CD4-positive, CD25-positive, alpha-beta regulatory T cell (primary cell): Measurements from ENCODE around the gene ZSWIM9. TPM values are rescaled to one million over a fixed set of nuclear protein-coding genes. Genes with fewer than 3 reads are reported as not detected.

ENCODE experiments used
- ATAC-seq, 2 donors: fragments of 150-1000 bp; cut with Tn5 transposase; one replicate each; pipeline ENCODE4 v1.10.0; 2021; ENCODE audit warnings: low read depth in 2 of 2, moderate number of reproducible peaks in 2 of 2, moderate library complexity in 1 of 2
- DNase-seq, 3 donors: peaks; one replicate each; pipeline versions ENCODE4 v3.0.0 to v3.0.0-alpha.2; 2012 to 2022; ENCODE audit warnings: mixed read lengths in 1 of 3
- H3K27ac ChIP-seq: one replicate; pipeline ENCODE4 v1.7.0; 2013; ENCODE audit warnings: mild to moderate bottlenecking, low read length; ENCODE audit not compliant: insufficient read depth, poor library complexity, severe bottlenecking
- H3K27me3 ChIP-seq: one replicate; pipeline ENCODE4 v1.7.0; 2013; ENCODE audit warnings: low read length; ENCODE audit not compliant: control insufficient read depth, insufficient read depth
- H3K36me3 ChIP-seq: one replicate; pipeline ENCODE4 v1.7.0; 2013; ENCODE audit warnings: mild to moderate bottlenecking, low read length, moderate library complexity; ENCODE audit not compliant: control insufficient read depth, insufficient read depth
- H3K4me1 ChIP-seq: 2 replicates; pipeline ENCODE4 v1.7.0; 2013; ENCODE audit warnings: mild to moderate bottlenecking, low read length; ENCODE audit not compliant: insufficient read depth, control insufficient read depth, poor library complexity, severe bottlenecking
- H3K4me3 ChIP-seq: one replicate; pipeline ENCODE4 v1.7.0; 2013; ENCODE audit warnings: low read depth, mild to moderate bottlenecking, low read length, moderate library complexity
- H3K9me3 ChIP-seq, 2 experiments: 1 replicate in 1 of 2; 2 replicates in 1 of 2; pipeline ENCODE4 v1.7.0; 2013; ENCODE audit warnings: low read length in 2 of 2, mild to moderate bottlenecking in 1 of 2, moderate library complexity in 1 of 2; ENCODE audit not compliant: control insufficient read depth in 2 of 2
- H3K27ac Mint-ChIP-seq, 3 donors: one replicate each; pipeline ENCODE4 v1.8.0; 2020 to 2022; ENCODE audit warnings: mild to moderate bottlenecking in 3 of 3, mixed read lengths in 3 of 3, moderate library complexity in 2 of 3
- H3K27me3 Mint-ChIP-seq: one replicate; pipeline ENCODE4 v1.8.0; 2022; ENCODE audit warnings: mild to moderate bottlenecking, mixed read lengths
- H3K36me3 Mint-ChIP-seq: one replicate; pipeline ENCODE4 v1.8.0; 2020; ENCODE audit warnings: mixed read lengths
- H3K4me1 Mint-ChIP-seq, 4 donors: one replicate each; pipeline ENCODE4 v1.8.0; 2020 to 2022; ENCODE audit warnings: mixed read lengths in 4 of 4, mild to moderate bottlenecking in 1 of 4
- H3K4me3 Mint-ChIP-seq, 4 donors: one replicate each; pipeline ENCODE4 v1.8.0; 2020 to 2022; ENCODE audit warnings: mild to moderate bottlenecking in 4 of 4, mixed read lengths in 4 of 4, moderate library complexity in 3 of 4
- H3K9me3 Mint-ChIP-seq, 7 donors: one replicate each; pipeline ENCODE4 v1.8.0; 2020 to 2022; ENCODE audit warnings: mixed read lengths in 7 of 7, mild to moderate bottlenecking in 3 of 7, moderate library complexity in 2 of 7
- polyA plus RNA-seq, 4 donors: library from polyadenylated mRNA; unstranded; fragments of 300-500 nt; fragmentation: Illumina TruSeq; gene quantifications; one replicate each; pipeline ENCODE4 v1.2.3, GENCODE V29; 2021
- total RNA-seq: library from RNA; stranded (reverse); gene quantifications from one replicate; pipeline ENCODE4 v1.2.3, GENCODE V29; 2022

Gene ZSWIM9
- total and polyA plus RNA-seq, 5 donors from 2014 or later, result 0.29 to 5.0 (median 0.89) TPM

- ATAC-seq (no peak), DNase-seq (no peak)
- Mint-ChIP-seq H3K27ac (no peak overlapping the region), H3K4me1 (peaks cover 0 to 14% (median 5%) of the 10 kb centered on the region in 4 donors), H3K9me3 (no peaks in the 10 kb centered on the region), H3K36me3 (peaks cover 3% of the 10 kb centered on the region), H3K4me3 (no peak overlapping the region), H3K27me3 (no peaks in the 10 kb centered on the region)
- H3K4me1 ChIP-seq, result no peaks in the 10 kb centered on the region
- no peaks in the 10 kb centered on the region for H3K27me3 ChIP-seq
- H3K9me3 ChIP-seq, result no peaks in the 10 kb centered on the region
- H3K4me3 ChIP-seq, result no peak overlapping the region
- peaks cover 4% of the 10 kb centered on the region for H3K36me3 ChIP-seq
- H3K27ac ChIP-seq, result no peak overlapping the region
Observed at GRCh38 chr19:48190885-48191284, 20.4 kb downstream of the ZSWIM9 start.

GRCh38 chr19:48192750-48193149 is 22.3 kb downstream of the ZSWIM9 start:
- H3K36me3 ChIP-seq, result peaks cover 4% of the 10 kb centered on the region
- ATAC-seq (no peak), DNase-seq (no peak)
- Mint-ChIP-seq H3K9me3 (no peaks in the 10 kb centered on the region), H3K4me1 (peaks cover 0 to 14% (median 8%) of the 10 kb centered on the region in 4 donors), H3K4me3 (no peak overlapping the region), H3K27ac (peak overlapping the region in 1 of 3 donors; percentile 75), H3K27me3 (no peaks in the 10 kb centered on the region), H3K36me3 (peaks cover 3% of the 10 kb centered on the region)
- H3K4me3 ChIP-seq, result no peak overlapping the region
- H3K9me3 ChIP-seq, result no peaks in the 10 kb centered on the region
- no peaks in the 10 kb centered on the region for H3K27me3 ChIP-seq
- no peak overlapping the region for H3K27ac ChIP-seq
- H3K4me1 ChIP-seq, result no peaks in the 10 kb centered on the region

- Mint-ChIP-seq H3K27me3 (no peaks in the 10 kb centered on the region), H3K27ac (peak overlapping the region in 1 of 3 donors; percentile 31), H3K4me1 (peaks cover 0 to 14% (median 9%) of the 10 kb centered on the region in 4 donors), H3K4me3 (no peak overlapping the region), H3K9me3 (no peaks in the 10 kb centered on the region), H3K36me3 (no peaks in the 10 kb centered on the region)
- DNase-seq (peak in 2 of 3 donors; percentile 17 to 29), ATAC-seq (no peak)
- H3K27ac ChIP-seq, result no peak overlapping the region
- H3K36me3 ChIP-seq, result no peaks in the 10 kb centered on the region
- no peaks in the 10 kb centered on the region for H3K9me3 ChIP-seq
- no peaks in the 10 kb centered on the region for H3K27me3 ChIP-seq
- no peaks in the 10 kb centered on the region for H3K4me1 ChIP-seq
- H3K4me3 ChIP-seq, result no peak overlapping the region
Observed at GRCh38 chr19:48194041-48194843, 23.8 kb downstream of the ZSWIM9 start.

- H3K4me1 ChIP-seq, result no peaks in the 10 kb centered on the region
- no peak overlapping the region for H3K27ac Mint-ChIP-seq
- H3K4me1 Mint-ChIP-seq, result peaks cover 0 to 19% (median 10%) of the 10 kb centered on the region in 4 donors
- H3K4me3 Mint-ChIP-seq, result peak overlapping the region in 1 of 4 donors; percentile 86
- no peaks in the 10 kb centered on the region for H3K9me3 ChIP-seq
- no peaks in the 10 kb centered on the region for H3K9me3 Mint-ChIP-seq
- no peaks in the 10 kb centered on the region for H3K27me3 ChIP-seq
- H3K36me3 Mint-ChIP-seq, result no peaks in the 10 kb centered on the region
- no peak overlapping the region for H3K4me3 ChIP-seq
- DNase-seq (no peak), ATAC-seq (no peak)
- no peaks in the 10 kb centered on the region for H3K36me3 ChIP-seq
- no peak overlapping the region for H3K27ac ChIP-seq
- H3K27me3 Mint-ChIP-seq, result no peaks in the 10 kb centered on the region
Observed at GRCh38 chr19:48194844-48195830, 24.7 kb downstream of the ZSWIM9 start.

- Histone ChIP-seq H3K9me3 (no peaks in the 10 kb centered on the region), H3K4me3 (no peak overlapping the region), H3K4me1 (no peaks in the 10 kb centered on the region), H3K27me3 (no peaks in the 10 kb centered on the region), H3K36me3 (no peaks in the 10 kb centered on the region), H3K27ac (no peak overlapping the region)
- DNase-seq (no peak), ATAC-seq (no peak)
- no peaks in the 10 kb centered on the region for H3K27me3 Mint-ChIP-seq
- H3K27ac Mint-ChIP-seq, result no peak overlapping the region
- no peaks in the 10 kb centered on the region for H3K36me3 Mint-ChIP-seq
- H3K4me3 Mint-ChIP-seq, result no peak overlapping the region
- H3K9me3 Mint-ChIP-seq, result no peaks in the 10 kb centered on the region
- H3K4me1 Mint-ChIP-seq, result peaks cover 0 to 21% (median 7%) of the 10 kb centered on the region in 4 donors
Observed at GRCh38 chr19:48196321-48196763, 25.9 kb downstream of the ZSWIM9 start.

GRCh38 chr19:48196933-48197665 is 26.6 kb downstream of the ZSWIM9 start:
- Mint-ChIP-seq H3K9me3 (no peaks in the 10 kb centered on the region), H3K36me3 (no peaks in the 10 kb centered on the region), H3K27me3 (no peaks in the 10 kb centered on the region), H3K4me3 (no peak overlapping the region), H3K4me1 (peaks cover 4 to 25% (median 8%) of the 10 kb centered on the region in 4 donors), H3K27ac (peak overlapping the region in 1 of 3 donors; percentile 72)
- Histone ChIP-seq H3K27ac (no peak overlapping the region), H3K9me3 (no peaks in the 10 kb centered on the region), H3K4me3 (no peak overlapping the region), H3K27me3 (no peaks in the 10 kb centered on the region), H3K36me3 (no peaks in the 10 kb centered on the region), H3K4me1 (no peaks in the 10 kb centered on the region)
- no peak for DNase-seq
- ATAC-seq, result no peak

GRCh38 chr19:48203222-48203793 is 32.8 kb downstream of the ZSWIM9 start:
- H3K27ac ChIP-seq, result peak overlapping the region; percentile 70
- Mint-ChIP-seq H3K36me3 (peaks cover 3% of the 10 kb centered on the region), H3K4me3 (no peak overlapping the region), H3K9me3 (no peaks in the 10 kb centered on the region), H3K27me3 (no peaks in the 10 kb centered on the region), H3K4me1 (peaks cover 3 to 20% (median 11%) of the 10 kb centered on the region in 4 donors), H3K27ac (peak overlapping the region in 1 of 3 donors; percentile 25)
- ATAC-seq (no peak), DNase-seq (peak in 1 of 3 donors; percentile 28)
- no peaks in the 10 kb centered on the region for H3K9me3 ChIP-seq
- peaks cover 29% of the 10 kb centered on the region for H3K4me1 ChIP-seq
- H3K36me3 ChIP-seq, result no peaks in the 10 kb centered on the region
- peak overlapping the region; percentile 88 for H3K4me3 ChIP-seq
- no peaks in the 10 kb centered on the region for H3K27me3 ChIP-seq
